H9 (cell line): Measurements from ENCODE around the gene LOXHD1. TPM values are rescaled to one million over a fixed set of nuclear protein-coding genes. Genes with fewer than 3 reads are reported as not detected.

Source experiments
- DNase-seq: peaks from one replicate; pipeline ENCODE4 v3.0.0-alpha.2; 2017
- H2AFZ ChIP-seq: one replicate; pipeline ENCODE4 v1.6.1; 2013; ENCODE audit warnings: mild to moderate bottlenecking, low read length, control low read depth, moderate library complexity
- H2AK5ac ChIP-seq: 2 replicates; pipeline ENCODE4 v1.6.1; 2013; ENCODE audit warnings: low read length, control low read depth, mixed read lengths; ENCODE audit not compliant: insufficient read length
- H2BK120ac ChIP-seq: one replicate; pipeline ENCODE4 v1.6.1; 2013; ENCODE audit warnings: low read depth, mild to moderate bottlenecking, low read length, control low read depth, inconsistent platforms; ENCODE audit not compliant: poor library complexity, severe bottlenecking
- H2BK12ac ChIP-seq: 2 replicates; pipeline ENCODE4 v1.6.1; 2013; ENCODE audit warnings: low read length, control low read depth, mixed read lengths, low read depth; ENCODE audit not compliant: insufficient read length
- H2BK15ac ChIP-seq: 2 replicates; pipeline ENCODE4 v1.6.1; 2013; ENCODE audit warnings: low read depth, low read length, control low read depth
- H2BK20ac ChIP-seq: one replicate; pipeline ENCODE4 v1.6.1; 2013; ENCODE audit warnings: low read depth, mild to moderate bottlenecking, low read length, control low read depth, inconsistent platforms; ENCODE audit not compliant: poor library complexity, severe bottlenecking
- H2BK5ac ChIP-seq: 2 replicates; pipeline ENCODE4 v1.6.1; 2013; ENCODE audit warnings: low read length, control low read depth, mixed read lengths; ENCODE audit not compliant: insufficient read length
- H3K14ac ChIP-seq: 2 replicates; pipeline ENCODE4 v1.6.1; 2013; ENCODE audit warnings: low read length, control low read depth; ENCODE audit not compliant: insufficient read depth
- H3K18ac ChIP-seq: 2 replicates; pipeline ENCODE4 v1.6.1; 2013; ENCODE audit warnings: low read depth, mild to moderate bottlenecking, mixed read lengths, low read length, control low read depth; ENCODE audit not compliant: insufficient read length
- H3K23ac ChIP-seq: 2 replicates; pipeline ENCODE4 v1.6.1; 2013; ENCODE audit warnings: low read length, control low read depth, mixed read lengths, low read depth; ENCODE audit not compliant: insufficient read length
- H3K23me2 ChIP-seq: 2 replicates; pipeline ENCODE4 v1.6.1; 2013; ENCODE audit warnings: low read depth, mild to moderate bottlenecking, mixed read lengths, low read length, control low read depth; ENCODE audit not compliant: insufficient read length, poor library complexity, severe bottlenecking
- H3K27ac ChIP-seq: 2 replicates; pipeline ENCODE4 v1.5.1; 2013; ENCODE audit warnings: low read length, control low read depth, mixed read lengths, low read depth; ENCODE audit not compliant: insufficient read length
- H3K27me3 ChIP-seq: 2 replicates; pipeline ENCODE4 v1.6.1; 2013; ENCODE audit warnings: low read length, control low read depth, inconsistent platforms; ENCODE audit not compliant: insufficient read depth
- H3K4ac ChIP-seq: 2 replicates; pipeline ENCODE4 v1.6.1; 2013; ENCODE audit warnings: low read depth, mild to moderate bottlenecking, control low read depth, inconsistent platforms, low read length, moderate library complexity
- H3K4me1 ChIP-seq: 2 replicates; pipeline ENCODE4 v1.6.1; 2013; ENCODE audit warnings: low read length, control low read depth, inconsistent platforms; ENCODE audit not compliant: insufficient read depth
- H3K4me2 ChIP-seq: 2 replicates; pipeline ENCODE4 v1.6.1; 2013; ENCODE audit warnings: low read length, control low read depth, mixed read lengths; ENCODE audit not compliant: insufficient read length, insufficient read depth
- H3K56ac ChIP-seq: 2 replicates; pipeline ENCODE4 v1.6.1; 2013; ENCODE audit warnings: low read depth, mild to moderate bottlenecking, mixed read lengths, low read length, control low read depth; ENCODE audit not compliant: insufficient read length
- H3K79me1 ChIP-seq: 2 replicates; pipeline ENCODE4 v1.6.1; 2013; ENCODE audit warnings: low read depth, mild to moderate bottlenecking, moderate library complexity, low read length, control low read depth, inconsistent platforms; ENCODE audit not compliant: insufficient read depth, poor library complexity, severe bottlenecking
- H3K79me2 ChIP-seq: 2 replicates; pipeline ENCODE4 v1.6.1; 2013; ENCODE audit warnings: low read length, control low read depth, inconsistent platforms; ENCODE audit not compliant: insufficient read depth
- H3K9ac ChIP-seq: 2 replicates; pipeline ENCODE4 v1.6.1; 2013; ENCODE audit warnings: low read length, control low read depth, mixed read lengths; ENCODE audit not compliant: insufficient read length; ENCODE audit errors: extremely low read depth
- H3K9me3 ChIP-seq: one replicate; pipeline ENCODE4 v1.6.1; 2013; ENCODE audit warnings: low read depth, low read length, inconsistent platforms; ENCODE audit not compliant: control insufficient read depth
- H3T11ph ChIP-seq: one replicate; pipeline ENCODE4 v1.6.1; 2013; ENCODE audit warnings: mild to moderate bottlenecking, low read length, control low read depth, inconsistent platforms
- H4K20me1 ChIP-seq: one replicate; pipeline ENCODE4 v1.6.1; 2013; ENCODE audit not compliant: control insufficient read depth, insufficient read length, insufficient read depth
- H4K5ac ChIP-seq: 2 replicates; pipeline ENCODE4 v1.6.1; 2013; ENCODE audit warnings: low read depth, mild to moderate bottlenecking, mixed read lengths, low read length, control low read depth; ENCODE audit not compliant: insufficient read length
- H4K8ac ChIP-seq: replicated peaks from 2 replicates; pipeline ENCODE4 v1.6.1; 2013; ENCODE audit warnings: low read length, control low read depth, mixed read lengths, low read depth; ENCODE audit not compliant: insufficient read length
- H4K91ac ChIP-seq: 2 replicates; pipeline ENCODE4 v1.6.1; 2013; ENCODE audit warnings: low read depth, mild to moderate bottlenecking, moderate library complexity, mixed read lengths, low read length, control low read depth; ENCODE audit not compliant: insufficient read length
- H3K27ac Mint-ChIP-seq, 3 experiments: 2 replicates in 2 of 3; 3 replicates in 1 of 3; pipeline ENCODE4 v1.8.0; 2020 to 2021; ENCODE audit warnings: mixed read lengths in 3 of 3, mild to moderate bottlenecking in 1 of 3, moderate library complexity in 1 of 3
- H3K27me3 Mint-ChIP-seq: 2 replicates; pipeline ENCODE4 v1.8.0; 2021; ENCODE audit warnings: low read depth, mild to moderate bottlenecking, moderate library complexity, mixed read lengths
- H3K36me3 Mint-ChIP-seq, 3 experiments: 2 replicates in 2 of 3; 3 replicates in 1 of 3; pipeline ENCODE4 v1.8.0; 2020 to 2021; ENCODE audit warnings: low read depth in 3 of 3, mixed read lengths in 3 of 3; ENCODE audit not compliant: insufficient read depth in 1 of 3
- H3K4me1 Mint-ChIP-seq, 2 experiments: 2 replicates each; pipeline ENCODE4 v1.8.0; 2020; ENCODE audit warnings: mixed read lengths in 2 of 2
- H3K4me3 Mint-ChIP-seq, 2 experiments: 2 replicates in 1 of 2; 3 replicates in 1 of 2; pipeline ENCODE4 v1.8.0; 2020 to 2021; ENCODE audit warnings: mild to moderate bottlenecking in 2 of 2, mixed read lengths in 2 of 2, moderate library complexity in 1 of 2
- H3K9me3 Mint-ChIP-seq, 2 experiments: 2 replicates in 1 of 2; 3 replicates in 1 of 2; pipeline ENCODE4 v1.8.0; 2020; ENCODE audit warnings: mild to moderate bottlenecking in 2 of 2, mixed read lengths in 2 of 2, moderate library complexity in 1 of 2
- CTCF ChIP-seq: fragments of 200-600 bp; sonication (generic); conservative IDR thresholded peaks from 3 replicates; pipeline ENCODE4 v1.8.0; 2021; ENCODE audit warnings: antibody characterized with exemption, mild to moderate bottlenecking
- WGBS: extraction: QIAGEN DNeasy Blood & Tissue Kit; methylation state at CpG from one replicate; pipeline ENCODE4 v1.1.7; 2013; ENCODE audit warnings: missing lambda C conversion rate, low lambda C conversion rate, mixed read lengths; ENCODE audit not compliant: insufficient read length; ENCODE audit errors: extremely low coverage; 5-methylcytosine and 5-hydroxymethylcytosine counted together
- total RNA-seq: library from RNA; stranded (reverse); gene quantifications from 2 replicates; pipeline ENCODE4 v1.2.1, GENCODE V29; 2021

The LOXHD1 gene
- total RNA-seq, 1 experiment from 2014 or later, result 0.07 TPM

- H3K79me2 ChIP-seq, result no peaks in the 10 kb centered on the region
- H3K4me1 Mint-ChIP-seq, result 0 out of 4 replicates have a peak, but pooled peaks cover 0 to 2% of the 10 kb centered on the region in 2 experiments
- peaks cover 2% of the 10 kb centered on the region for H3K27me3 Mint-ChIP-seq
- H3K4me2 ChIP-seq, result no peak overlapping the region
- H3K4ac ChIP-seq, result no peak overlapping the region
- no peak overlapping the region for H2AFZ ChIP-seq
- H3K9me3 Mint-ChIP-seq, result peaks cover 5 to 11% of the 10 kb centered on the region in 2 experiments; a peak in 4 of 5 replicates
- no peaks in the 10 kb centered on the region; a peak in 2 of 7 replicates for H3K36me3 Mint-ChIP-seq
- H4K5ac ChIP-seq, result no peak overlapping the region
- H3K23me2 ChIP-seq, result no peaks in the 10 kb centered on the region
- no peaks in the 10 kb centered on the region for H3K27me3 ChIP-seq
- no peak overlapping the region for H3K14ac ChIP-seq
- H3K27ac Mint-ChIP-seq, result no peak overlapping the region
- H3K9me3 ChIP-seq, result peaks cover 7% of the 10 kb centered on the region
- H3K18ac ChIP-seq, result no peak overlapping the region
- no peak overlapping the region for H2BK120ac ChIP-seq
- H2BK15ac ChIP-seq, result no peak overlapping the region
- H2BK5ac ChIP-seq, result no peak overlapping the region
- H3K56ac ChIP-seq, result no peak overlapping the region
- no peak overlapping the region for H3K23ac ChIP-seq
- no peak overlapping the region for H4K91ac ChIP-seq
- no peak overlapping the region for H4K8ac ChIP-seq
- H3K79me1 ChIP-seq, result no peaks in the 10 kb centered on the region
- WGBS, result no CpG with 5 or more reads among the region's 1 CpG
- H2BK20ac ChIP-seq, result no peak overlapping the region
- no peak for TF ChIP-seq CTCF
- no peak for DNase-seq
- H2AK5ac ChIP-seq, result no peak overlapping the region
- no peaks in the 10 kb centered on the region for H4K20me1 ChIP-seq
- no peak overlapping the region for H3T11ph ChIP-seq
- H3K4me1 ChIP-seq, result no peaks in the 10 kb centered on the region
- no peak overlapping the region for H2BK12ac ChIP-seq
- H3K4me3 Mint-ChIP-seq, result no peak overlapping the region
- H3K9ac ChIP-seq, result no peak overlapping the region
- no peak overlapping the region for H3K27ac ChIP-seq
These were observed 109.5 kb downstream of the LOXHD1 start for GRCh38 chr18:46547520-46547919.
